ENCODE results near the gene MINDY4B. TPM values are rescaled to one million over a fixed set of nuclear protein-coding genes. Genes with fewer than 3 reads are reported as not detected.

The MINDY4B gene
- total and polyA plus RNA-seq, 2 of the 4 experiments (the other 2 are of a cell fraction) = not detected

DNA sequence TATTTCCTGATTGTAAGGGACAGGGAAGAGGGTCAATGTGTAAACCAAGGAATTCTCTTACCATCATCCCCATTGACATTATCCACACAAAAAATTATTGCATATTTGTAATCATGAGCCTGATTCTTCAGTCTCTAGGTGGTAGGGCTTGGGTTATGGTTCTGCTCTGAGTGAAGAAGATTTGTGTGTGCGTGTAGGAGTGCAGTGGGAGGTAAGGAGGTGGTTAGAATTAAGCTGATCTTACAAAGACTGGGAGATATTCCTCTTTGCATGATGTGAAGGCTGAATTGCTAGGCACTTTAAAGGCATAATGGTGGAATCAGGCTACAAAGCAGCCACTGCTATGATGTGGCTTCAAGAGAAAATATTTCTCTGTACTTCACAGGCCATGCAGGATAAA, 23.0 kb upstream of the MINDY4B start:
- Histone ChIP-seq H2AK5ac (ENCODE audit: low read depth, low read length) (no peak overlapping the region), H3K4me1 (ENCODE audit: control insufficient read depth, insufficient read depth, low read length) (no peaks in the 10 kb centered on the region), H4K91ac (ENCODE audit: insufficient read depth, low read depth, low read length) (no peak overlapping the region), H3K9ac (ENCODE audit: low read depth, low read length) (no peak overlapping the region), H3K4me3 (ENCODE audit: insufficient read depth, low read depth, low read length) (no peak overlapping the region), H3K56ac (ENCODE audit: extremely low read depth, insufficient read depth, low read length) (no peak overlapping the region), H3K18ac (ENCODE audit: low read depth, low read length) (no peak overlapping the region), H3K27ac (ENCODE audit: insufficient read depth, low read length) (no peak overlapping the region), H2BK120ac (ENCODE audit: low read depth, low read length) (no peak overlapping the region), H2BK5ac (ENCODE audit: low read depth, low read length, poor library complexity, severe bottlenecking) (no peak overlapping the region), H3K27me3 (ENCODE audit: control insufficient read depth, insufficient read depth, low read length) (peaks cover 31% of the 10 kb centered on the region), H4K5ac (ENCODE audit: low read depth, low read length) (no peak overlapping the region), H3K4me2 (ENCODE audit: low read depth, low read length) (no peak overlapping the region), H3K9me1 (ENCODE audit: insufficient read depth, low read length) (no peaks in the 10 kb centered on the region), H2BK20ac (ENCODE audit: low read depth, low read length) (no peak overlapping the region), H3K9me3 (ENCODE audit: control insufficient read depth, insufficient read depth, low read length) (no peaks in the 10 kb centered on the region), H3K79me1 (ENCODE audit: low read depth in 1 of 2, low read length in 2 of 2) (no peaks in the 10 kb centered on the region), H2AFZ (replicated peaks; ENCODE audit: low read length, poor library complexity) (no peak overlapping the region), H3K4ac (ENCODE audit: low read depth, low read length) (no peak overlapping the region), H2AK9ac (replicated peaks; ENCODE audit: low read depth, low read length, poor library complexity) (no peak overlapping the region), H3K14ac (replicated peaks; ENCODE audit: low read depth, low read length) (no peak overlapping the region), H3K36me3 (ENCODE audit: control insufficient read depth, insufficient read depth, low read length) (no peaks in the 10 kb centered on the region), H4K8ac (ENCODE audit: low read depth in 2 of 2, low read length in 2 of 2) (no peak overlapping the region), H2BK15ac (ENCODE audit: low read depth, low read length) (no peak overlapping the region), H4K20me1 (ENCODE audit: insufficient read depth, low read length) (no peaks in the 10 kb centered on the region; the same call in 1 of the 2 replicates), H3K23ac (ENCODE audit: low read depth, low read length) (no peak overlapping the region)
- POLR2A ChIA-PET (ENCODE audit: unreplicated experiment) = no interaction called here
- DNase-seq (no peak), ATAC-seq (ENCODE audit: low read depth) (no peak)
- BruUV-seq (replicated peaks) = no TSS peak
- dilution Hi-C loops (cut with HindIII; ENCODE audit: low sequenced_read_pairs, unreplicated experiment) (no loop called here), intact Hi-C loops (cut with micrococcal nuclease) (no loop called here), in situ Hi-C loops (cut with MboI; ENCODE audit: low sequenced_read_pairs) (no loop called here)
- CTCF ChIA-PET = no interaction called here
- no peak for TF ChIP-seq RFX5 (IDR thresholded peaks at IDR 0.05; ENCODE audit: low read depth, low read length)
- TF ChIP-seq, protein P1, sequence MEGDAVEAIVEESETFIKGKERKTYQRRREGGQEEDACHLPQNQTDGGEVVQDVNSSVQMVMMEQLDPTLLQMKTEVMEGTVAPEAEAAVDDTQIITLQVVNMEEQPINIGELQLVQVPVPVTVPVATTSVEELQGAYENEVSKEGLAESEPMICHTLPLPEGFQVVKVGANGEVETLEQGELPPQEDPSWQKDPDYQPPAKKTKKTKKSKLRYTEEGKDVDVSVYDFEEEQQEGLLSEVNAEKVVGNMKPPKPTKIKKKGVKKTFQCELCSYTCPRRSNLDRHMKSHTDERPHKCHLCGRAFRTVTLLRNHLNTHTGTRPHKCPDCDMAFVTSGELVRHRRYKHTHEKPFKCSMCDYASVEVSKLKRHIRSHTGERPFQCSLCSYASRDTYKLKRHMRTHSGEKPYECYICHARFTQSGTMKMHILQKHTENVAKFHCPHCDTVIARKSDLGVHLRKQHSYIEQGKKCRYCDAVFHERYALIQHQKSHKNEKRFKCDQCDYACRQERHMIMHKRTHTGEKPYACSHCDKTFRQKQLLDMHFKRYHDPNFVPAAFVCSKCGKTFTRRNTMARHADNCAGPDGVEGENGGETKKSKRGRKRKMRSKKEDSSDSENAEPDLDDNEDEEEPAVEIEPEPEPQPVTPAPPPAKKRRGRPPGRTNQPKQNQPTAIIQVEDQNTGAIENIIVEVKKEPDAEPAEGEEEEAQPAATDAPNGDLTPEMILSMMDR (conservative IDR thresholded peaks at IDR 0.05; ENCODE audit: low read depth, low read length) = no peak
- TF ChIP-seq BHLHE40 (IDR thresholded peaks at IDR 0.05; ENCODE audit: low read depth, low read length) = no peak
- TF ChIP-seq POLR2A (IDR thresholded peaks at IDR 0.05; ENCODE audit: low read depth, low read length) = no peak
- no peak for TF ChIP-seq RAD21 (IDR thresholded peaks at IDR 0.05; ENCODE audit: low read length)
- TF ChIP-seq MXI1 (IDR thresholded peaks at IDR 0.05; ENCODE audit: borderline replicate concordance, low read depth, low read length) = no peak
- no peak for TF ChIP-seq CEBPB (IDR thresholded peaks at IDR 0.05; ENCODE audit: low read depth, low read length)
- TF ChIP-seq NFE2L2 (IDR thresholded peaks at IDR 0.05; ENCODE audit: low read depth, low read length) = no peak
- TF ChIP-seq CHD1 (IDR thresholded peaks at IDR 0.05; ENCODE audit: low read depth, low read length) = no peak
- no peak for TF ChIP-seq FOS (IDR thresholded peaks at IDR 0.05; ENCODE audit: low read depth, low read length)
- 50% methylated on average over 1 of the region's 1 CpG; no CpG with 5 or more reads in 1 of the 2 experiments for WGBS, 2 experiments (ENCODE audit: extremely low coverage in 2 of 2, insufficient read length in 1 of 2)
